GM19452 (cell line): ENCODE results near the gene JMJD6.
"Not testable (repeated sequence)": the region's sequence is repeated elsewhere in the genome, so short reads cannot be mapped to it uniquely, and the experiment has no call there.

Experiments
- ATAC-seq: cut with Tn5 transposase; IDR thresholded peaks from one replicate; pipeline ENCODE4 v1.9.1; 2021; ENCODE audit not compliant: unreplicated experiment

Gene JMJD6

DNA sequence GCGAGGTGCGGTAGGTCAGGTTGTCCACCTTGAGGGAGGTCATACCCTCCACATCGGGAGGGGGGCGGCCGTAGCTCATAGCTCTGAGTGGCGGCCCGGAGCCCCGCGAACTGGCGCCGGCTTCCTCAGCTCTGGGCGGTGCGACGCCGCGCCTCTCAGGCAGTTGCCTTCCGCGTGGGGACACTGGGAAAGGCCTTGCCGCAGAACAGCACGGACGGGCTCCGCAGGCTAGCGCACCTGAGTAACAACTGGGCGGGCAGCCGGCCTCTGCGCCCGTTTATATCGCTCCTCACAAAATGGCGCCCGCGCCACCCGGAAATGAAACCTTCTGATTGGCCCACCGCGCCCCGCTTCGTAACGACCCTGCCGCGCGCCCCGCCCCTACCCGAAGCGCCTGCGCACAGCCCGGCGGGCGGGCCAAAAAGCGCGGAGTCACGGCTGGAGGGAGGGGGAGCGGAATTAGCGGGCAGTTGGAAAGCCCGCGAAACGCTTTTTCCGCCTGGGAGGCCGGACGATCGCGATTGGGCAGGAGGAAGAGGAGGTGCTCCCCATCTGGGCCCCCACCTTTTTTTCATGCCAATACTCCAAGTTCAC, 10.8 kb upstream of the JMJD6 start, which contains the start of gene SRSF2:
Gene SRSF2, minus strand, starts transcription at position 250 of the 594 bp plus-strand sequence. Its CDS starts 171 bp downstream, at position 79.
- ATAC-seq: peak; percentile 62

DNA sequence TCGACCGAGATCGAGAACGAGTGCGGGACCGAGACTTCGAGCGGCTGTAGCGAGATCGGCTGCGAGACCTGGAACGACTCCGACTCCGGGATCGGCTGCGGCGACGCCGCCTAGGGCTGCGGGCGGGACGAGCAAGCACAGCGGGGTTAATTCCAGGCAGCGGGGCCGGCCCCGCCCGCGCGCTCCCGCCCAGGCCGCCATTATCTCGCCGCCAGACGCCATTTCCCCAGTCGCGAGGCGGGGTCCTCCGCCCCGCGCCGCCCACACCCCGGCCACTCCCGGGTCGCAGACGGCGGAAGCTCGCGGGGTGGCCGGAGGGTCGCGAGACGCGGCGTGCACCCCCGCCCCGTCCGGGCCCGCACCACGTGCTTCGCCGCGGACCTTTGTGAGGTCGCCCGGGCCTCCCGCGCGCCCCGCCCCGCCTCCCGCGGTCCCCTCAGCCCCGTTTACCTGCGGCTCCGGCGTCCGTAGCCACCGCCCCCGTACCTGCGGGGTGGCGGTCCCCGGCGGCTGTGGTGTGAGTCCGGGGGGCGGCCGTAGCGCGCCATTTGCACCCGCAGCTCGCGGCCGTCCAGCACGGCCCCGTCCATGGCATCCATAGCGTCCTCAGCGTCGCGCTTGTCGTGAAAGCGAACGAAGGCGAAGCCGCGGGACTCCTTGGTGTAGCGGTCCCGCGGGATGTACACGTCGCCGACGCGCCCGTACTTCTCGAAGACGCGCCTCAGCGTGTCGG, 10.1 kb upstream of the JMJD6 start:
- ATAC-seq: peak; percentile 10

DNA sequence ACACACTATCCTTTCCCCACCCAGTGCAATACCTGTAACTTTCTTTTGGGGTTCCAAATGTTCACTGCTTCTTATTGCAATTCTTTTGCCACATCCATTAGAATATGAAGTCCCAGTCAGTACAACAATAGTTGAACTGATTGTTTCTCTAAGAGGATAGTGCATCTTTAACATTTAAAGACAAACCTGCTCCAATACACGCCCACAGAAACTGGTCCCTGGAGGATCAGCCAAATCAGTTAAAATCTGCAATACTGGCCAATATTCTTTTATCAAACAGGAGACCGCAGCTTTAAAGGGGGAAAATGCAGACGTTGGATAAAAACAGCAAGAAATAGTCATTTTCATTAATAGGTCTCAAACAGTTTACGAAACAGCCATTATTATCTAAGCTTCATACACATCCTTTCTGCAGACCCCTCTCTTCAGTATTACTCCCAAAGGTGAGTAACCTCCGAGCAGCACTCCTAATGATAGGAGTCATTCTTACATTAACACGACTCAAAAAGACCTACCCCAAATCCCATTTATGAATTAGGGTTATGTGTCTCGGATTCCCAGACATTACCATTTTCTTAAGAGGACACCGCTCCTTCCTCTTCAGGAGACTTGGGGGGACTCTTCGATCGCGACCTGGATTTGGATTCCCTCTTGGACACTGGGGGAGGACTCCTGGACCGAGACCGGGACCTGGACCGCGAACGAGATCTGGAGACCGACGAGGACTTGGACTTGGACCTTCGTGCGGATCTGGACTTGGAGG, 9.4 kb upstream of the JMJD6 start:
- ATAC-seq: no peak

DNA sequence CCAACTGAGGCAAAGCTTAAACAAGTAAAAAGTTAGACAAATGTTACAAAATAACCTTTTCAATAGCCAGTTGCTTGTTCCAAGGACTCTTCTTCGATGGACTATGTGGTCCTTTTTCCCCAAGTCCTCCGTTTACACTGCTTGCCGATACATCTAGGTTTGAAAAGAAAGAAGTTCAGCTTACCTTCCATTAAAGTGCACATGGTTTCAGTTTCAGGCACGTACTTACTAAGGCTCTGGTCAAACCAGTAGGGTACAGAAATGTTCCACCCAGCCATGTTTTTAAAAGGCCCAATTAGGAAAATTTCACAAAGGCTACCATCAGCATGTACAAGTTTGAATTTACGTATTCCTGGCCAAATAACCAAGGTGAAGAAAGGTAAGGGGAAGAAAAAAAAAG, 8.6 kb upstream of the JMJD6 start:
- ATAC-seq: no peak

DNA sequence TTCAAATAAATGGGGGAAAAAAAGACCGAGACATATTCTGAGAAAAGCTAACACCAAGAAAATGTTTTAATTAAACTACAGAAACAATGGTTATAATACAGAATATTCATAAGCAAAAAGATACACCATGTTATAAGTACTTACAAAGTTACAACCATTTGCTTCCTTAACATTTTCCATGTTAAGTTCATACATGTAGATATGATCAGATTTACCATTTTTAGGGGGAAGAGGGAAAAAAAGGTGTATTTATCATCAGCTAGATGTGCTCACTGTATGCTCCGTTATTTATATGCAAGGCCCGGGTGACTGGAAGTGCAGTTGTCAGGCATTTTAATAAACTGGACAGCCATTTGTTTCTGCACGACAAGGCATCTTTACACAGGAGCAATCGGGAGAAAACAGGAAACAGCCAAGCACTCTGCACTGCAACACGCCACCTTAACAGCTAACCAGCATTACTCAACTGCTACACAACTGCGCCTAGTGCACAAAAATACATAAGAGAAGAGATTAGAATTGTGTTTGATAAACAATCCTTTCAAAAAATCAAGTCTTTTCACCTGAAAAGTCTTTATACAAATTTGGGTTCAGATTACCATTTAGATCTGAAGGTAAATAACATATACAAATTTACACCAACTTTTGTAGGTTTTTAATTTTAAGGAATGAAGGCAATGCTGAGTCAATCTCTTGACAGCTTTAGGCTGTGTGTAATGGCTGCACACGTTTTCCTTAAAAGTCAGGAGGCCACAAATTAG, 7.9 kb upstream of the JMJD6 start:
- ATAC-seq: no peak

DNA sequence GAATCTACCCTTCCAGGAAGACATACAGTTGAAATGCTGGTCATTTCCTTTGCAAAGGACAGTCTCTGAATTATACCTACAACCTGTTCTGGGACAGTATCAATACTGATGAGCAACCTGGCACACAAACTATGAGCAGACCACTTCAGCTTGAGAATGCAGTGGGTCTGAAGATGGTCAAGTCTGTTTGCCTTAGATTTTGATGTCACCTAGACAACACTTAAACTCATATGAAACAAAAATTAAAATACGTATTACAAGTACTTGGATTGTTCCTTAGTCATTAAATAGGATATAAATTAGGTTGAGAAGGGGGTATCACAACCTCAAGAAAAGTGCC, 7.2 kb upstream of the JMJD6 start:
- no peak for ATAC-seq

DNA sequence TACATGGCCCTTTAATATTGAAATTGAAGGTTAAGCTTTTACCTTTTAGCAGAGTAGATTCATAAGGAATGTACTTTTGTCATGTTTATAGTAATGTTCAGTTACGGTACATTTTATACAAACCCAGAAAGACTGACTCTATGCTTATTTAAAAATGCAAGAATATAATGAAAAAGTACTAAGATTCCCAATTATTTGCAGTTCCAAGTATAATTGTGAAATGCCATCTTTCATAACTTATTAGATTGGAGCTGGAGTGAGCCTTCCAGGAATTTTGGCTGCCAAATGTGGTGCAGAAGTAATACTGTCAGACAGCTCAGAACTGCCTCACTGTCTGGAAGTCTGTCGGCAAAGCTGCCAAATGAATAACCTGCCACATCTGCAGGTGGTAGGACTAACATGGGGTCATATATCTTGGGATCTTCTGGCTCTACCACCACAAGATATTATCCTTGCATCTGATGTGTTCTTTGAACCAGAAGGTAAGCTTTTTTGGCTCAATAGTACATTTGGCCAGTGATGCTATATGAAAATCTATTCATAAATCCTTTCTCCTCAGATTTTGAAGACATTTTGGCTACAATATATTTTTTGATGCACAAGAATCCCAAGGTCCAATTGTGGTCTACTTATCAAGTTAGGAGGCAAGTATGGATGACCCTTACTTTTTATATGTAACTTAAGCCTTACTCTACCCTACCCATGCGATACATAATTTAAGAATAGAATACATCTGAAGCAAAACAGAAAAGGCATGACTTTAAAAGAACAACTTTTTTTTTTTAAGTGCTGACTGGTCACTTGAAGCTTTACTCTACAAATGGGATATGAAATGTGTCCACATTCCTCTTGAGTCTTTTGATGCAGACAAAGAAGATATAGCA, 6.6 kb upstream of the JMJD6 start:
- no peak for ATAC-seq

DNA sequence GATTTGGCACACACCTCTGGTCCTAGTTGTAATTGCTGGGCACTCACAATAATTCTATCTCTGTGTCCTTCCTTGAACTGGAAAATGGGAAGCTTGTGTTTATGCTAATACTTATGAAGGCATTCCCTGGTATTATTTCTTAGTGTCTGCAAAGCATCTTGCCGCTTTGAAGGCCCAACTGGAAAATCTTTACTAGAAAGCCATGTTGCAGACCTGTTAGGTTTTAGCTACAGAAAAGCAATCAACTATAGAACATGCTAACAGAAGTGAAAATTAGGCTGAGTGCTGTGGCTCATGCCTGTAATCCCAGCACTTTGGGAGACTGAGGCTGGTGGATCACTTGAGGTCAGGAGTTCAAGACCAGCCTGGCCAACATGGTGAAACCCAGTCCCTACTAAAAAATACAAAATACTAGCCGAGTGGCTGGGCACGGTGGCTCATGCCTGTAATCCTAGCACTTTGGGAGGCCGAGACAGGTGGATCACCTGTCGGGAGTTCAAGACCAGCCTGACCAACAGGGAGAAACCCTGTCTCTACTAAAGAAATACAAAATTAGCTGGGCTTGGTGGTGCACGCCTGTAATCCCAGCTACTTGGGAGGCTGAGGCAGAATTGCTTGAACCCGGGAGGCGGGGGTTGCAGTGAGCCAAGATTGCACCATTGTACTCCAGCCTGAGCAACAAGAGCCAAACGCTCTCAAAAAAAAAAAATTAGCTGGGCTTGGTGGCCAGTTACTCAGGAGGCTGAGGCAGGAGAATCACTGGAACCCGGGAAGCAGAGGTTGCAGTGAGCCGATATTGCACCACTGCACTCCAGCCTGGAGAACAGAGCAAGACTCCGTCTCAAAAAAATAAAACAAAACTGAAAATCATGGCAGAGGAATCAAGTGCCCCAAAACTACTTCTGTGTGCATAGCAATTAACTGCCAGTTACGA, 5.7 kb upstream of the JMJD6 start:
- ATAC-seq: not testable (repeated sequence)

DNA sequence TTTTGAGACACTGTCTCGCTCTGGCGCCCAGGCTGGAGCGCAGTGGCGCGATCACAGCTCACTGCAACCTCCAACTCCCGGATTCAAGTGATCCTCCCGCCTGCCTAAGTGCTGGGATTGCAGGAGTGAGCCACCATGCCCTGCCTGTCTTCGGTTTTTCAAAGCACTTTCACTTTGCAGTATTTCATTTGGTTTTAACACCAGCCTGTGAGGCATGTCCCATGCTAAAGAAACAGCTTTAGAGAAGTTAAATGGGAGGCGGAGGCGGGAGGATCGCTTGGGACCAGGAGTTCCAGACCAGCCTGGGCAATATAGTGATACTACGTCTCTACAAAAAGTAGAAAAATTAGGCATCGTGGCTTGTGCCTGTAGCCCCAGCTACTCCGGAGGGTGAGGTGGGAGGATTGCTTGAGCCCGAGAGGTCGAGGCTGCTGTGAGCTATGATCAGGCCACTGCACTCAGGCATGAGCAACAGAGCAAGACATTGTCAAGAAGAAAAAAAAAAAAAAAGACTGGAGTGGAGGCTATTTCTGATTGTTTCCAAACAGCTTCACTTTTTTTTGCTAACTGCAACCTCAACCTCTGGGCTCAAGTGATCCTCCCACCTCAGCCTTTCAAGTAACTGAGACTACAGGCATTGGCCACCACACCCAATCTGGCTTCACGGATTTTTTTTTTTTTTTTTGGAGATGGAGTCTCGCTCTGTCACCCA, 1.5 kb upstream of the JMJD6 start:
- no peak for ATAC-seq

DNA sequence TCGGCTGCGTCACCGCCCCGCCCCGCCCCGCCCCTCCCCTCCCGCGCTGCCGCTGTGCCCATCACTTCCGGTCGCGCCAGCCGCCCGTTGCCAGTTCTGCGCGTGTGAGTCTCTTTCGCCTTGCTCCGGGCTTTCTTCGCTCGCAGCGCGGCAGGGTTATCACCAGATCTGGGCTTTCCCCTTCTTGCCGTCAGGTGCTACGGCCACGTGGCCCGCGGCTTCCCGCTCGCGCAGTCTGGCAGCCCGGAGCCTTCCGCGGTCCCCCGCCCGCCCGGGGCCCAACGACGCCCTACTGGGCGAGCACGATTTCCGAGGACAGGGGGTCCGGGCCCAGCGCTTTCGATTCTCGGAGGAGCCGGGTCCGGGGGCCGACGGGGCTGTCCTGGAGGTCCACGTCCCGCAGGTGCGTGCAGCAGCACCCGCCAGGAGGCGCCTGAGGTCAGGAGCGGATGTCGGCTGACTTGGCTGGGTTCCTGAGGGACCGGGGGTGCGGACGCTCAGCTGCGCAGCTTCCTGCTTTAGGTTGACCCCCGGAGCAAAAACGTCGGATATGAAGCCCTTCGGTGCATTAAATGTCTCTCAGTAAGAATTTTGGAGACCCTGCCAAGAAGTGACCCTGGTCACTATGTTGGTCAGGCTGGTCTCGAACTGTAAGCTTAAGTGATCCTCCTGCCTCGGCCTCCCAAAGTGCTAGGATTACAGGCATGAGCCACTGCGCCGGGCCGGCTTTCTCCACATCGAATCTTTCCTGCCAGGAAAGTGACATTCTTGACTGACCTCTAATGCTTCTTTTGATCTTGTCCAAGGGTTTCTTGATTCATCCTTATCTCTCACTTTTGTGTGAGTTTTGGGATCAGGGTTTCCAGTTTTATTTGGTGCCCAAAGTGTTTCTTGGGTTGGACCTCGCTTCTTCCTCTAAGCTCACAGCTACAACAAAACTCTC, 641 bp upstream of the JMJD6 start, which contains the start of gene METTL23:
Gene METTL23, plus strand, starts transcription at position 64 of the 943 bp plus-strand sequence. CDS start 2,872 bp downstream, outside the sequence.
- ATAC-seq: peak; percentile 45

DNA sequence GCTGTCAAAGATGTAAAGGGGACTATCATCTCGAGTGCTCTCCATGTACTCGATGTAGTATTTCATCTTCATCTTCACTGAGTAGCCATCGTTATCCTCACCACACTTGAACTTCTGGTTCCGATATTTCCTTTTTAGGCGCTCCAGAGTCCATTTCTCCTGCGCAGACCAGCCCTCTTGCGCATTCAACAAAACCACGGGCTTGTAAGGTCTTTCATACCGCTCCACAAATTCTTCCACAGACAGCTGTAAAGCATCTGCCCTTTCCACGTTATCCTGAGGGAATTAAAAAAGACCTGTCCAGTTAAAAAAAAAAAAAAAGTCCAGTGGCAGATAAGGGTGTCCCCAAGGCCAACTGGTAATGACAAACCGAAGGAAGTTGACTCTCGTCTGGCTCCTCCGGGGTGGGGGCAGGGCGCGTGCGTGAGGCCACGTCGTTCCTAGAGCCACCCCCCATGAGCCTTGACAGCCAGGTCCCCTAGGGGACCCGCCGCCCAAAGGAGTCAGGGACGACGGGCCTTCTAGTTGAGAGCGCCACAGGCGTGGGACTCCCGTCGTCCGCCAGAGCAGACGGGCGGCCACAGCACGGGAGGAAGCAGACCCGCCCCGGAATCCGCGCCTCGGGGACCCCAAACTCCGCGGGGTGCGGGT, 701 bp downstream of the JMJD6 start:
- ATAC-seq: peak; percentile 19

DNA sequence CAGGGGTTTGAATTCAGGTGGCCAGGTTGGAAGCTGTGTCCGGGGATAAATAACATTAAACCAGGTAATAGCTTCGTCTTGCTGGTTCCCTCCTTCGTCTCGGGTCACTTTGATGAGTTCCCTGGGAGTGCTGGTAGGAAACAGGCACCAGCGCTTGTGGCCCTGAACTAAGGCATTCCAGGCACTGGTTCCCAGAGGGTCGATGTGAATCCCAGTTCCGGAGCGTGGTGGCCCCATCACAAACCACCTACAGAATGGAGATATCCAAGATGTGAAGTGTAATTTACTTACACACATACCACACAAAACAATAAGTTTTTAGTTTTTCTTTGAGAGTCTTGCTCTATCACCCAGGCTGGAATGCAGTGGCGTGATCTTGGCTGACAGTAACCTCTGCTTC, 2.6 kb downstream of the JMJD6 start:
- no peak for ATAC-seq

DNA sequence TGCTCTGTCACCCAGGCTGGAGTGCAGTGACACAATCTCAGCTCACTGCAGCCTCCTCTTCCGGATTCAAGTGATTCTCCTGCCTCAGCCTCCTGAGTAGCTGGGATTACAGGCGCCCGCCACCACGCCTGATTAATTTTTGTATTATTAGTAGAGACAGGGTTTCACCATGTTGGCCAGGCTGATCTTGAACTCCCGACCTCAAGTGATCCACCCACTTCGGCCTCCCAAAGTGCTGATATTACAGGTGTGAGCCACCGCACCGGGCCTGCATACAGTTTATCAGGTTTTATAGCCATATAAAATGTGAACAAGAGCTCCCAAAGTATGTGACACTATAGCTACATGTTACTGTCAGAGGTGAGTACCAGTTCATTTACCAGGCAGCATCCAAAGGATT, 3.4 kb downstream of the JMJD6 start:
- not testable (repeated sequence) for ATAC-seq

DNA sequence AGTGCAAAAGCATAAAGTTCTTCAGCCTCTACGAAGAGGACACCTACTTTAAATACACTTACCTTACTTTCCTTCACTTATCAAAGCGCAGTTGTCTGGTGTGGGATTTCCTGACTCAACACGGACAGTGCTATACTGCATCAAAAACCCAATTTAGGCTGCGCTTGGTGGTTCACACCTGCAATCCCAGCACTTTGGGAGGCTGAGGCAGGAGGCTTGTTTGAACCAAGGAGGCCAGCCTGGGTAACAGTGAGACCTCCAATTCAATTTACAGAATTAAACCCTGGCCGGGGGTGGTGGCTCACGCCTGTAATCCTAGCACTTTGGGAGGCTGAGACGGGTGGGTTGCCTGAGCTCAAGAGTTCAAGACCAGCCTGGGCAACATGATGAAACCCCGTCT, 4.1 kb downstream of the JMJD6 start:
- no peak for ATAC-seq

DNA sequence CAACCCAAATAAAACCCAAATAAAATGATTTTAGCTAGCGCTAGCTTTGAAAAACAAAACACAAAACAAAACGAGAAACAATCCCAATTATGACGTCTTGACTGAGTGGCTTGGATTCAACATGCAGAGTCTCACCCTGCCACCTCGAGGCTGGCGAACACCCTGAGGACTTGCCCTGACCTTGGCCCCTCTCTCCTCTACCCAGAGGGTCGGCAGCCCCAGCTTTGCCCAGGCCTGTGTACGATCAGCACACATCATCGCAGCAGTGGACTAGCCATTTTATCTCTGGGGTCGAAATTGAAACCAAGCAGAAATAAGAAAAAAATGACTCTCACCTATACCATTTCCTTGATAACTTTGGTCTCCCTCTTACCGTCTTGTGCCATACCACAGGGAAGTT, 4.9 kb downstream of the JMJD6 start:
- ATAC-seq: no peak

DNA sequence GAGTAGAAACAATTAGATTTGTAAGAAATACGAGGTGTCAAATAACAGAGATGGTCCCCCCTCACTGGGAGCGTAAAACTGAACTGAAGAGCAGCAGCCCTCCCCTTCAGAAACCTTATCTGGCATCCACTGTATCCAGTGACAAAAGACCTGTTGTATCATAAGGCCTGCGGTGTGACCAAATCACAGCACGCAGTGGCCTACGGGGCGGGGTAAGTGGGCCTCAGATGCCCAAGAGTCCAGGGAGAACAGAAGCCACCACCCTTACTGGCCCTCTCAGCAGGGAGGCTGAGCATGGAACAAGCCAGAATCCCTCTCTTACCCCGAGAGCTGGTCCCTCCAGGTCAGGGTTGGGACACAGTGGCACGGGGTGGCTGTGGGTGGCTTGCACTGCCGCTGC, 5.5 kb downstream of the JMJD6 start:
- ATAC-seq: no peak

DNA sequence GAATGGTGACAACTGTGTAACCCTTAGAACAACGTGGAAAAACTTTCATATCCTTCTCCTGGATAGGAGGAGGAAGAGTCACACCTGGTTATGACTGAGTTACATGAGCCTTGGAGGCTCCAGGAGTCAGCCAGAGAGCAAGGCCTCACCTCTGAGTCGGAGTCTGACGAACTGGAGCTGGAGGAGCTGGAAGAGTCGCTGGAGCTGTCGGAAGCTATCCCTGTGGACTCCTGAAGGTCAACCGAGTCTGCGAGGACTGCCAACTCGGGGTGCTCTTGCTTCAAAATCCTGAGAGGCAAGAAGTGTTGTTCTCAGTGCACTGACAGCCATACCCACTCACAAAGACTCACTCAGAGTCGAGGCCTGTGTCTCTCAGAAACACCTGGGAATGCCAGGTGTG, 6.2 kb downstream of the JMJD6 start:
- ATAC-seq: no peak
